ENCODE measurements around the gene TTLL13.

TTLL13 gene

GRCh38 chr15:90209591-90209990 is 39.8 kb upstream of the TTLL13 start:
- TF ChIP-seq CTCF (IDR thresholded peaks at IDR 0.05; ENCODE audit: low read depth, low read length), result no peak
- Histone ChIP-seq H3K4me3 (ENCODE audit: low read depth, low read length) (no peak overlapping the region), H3K9me3 (ENCODE audit: severe bottlenecking) (no peaks in the 10 kb centered on the region), H3K27me3 (ENCODE audit: insufficient read depth, low read depth, severe bottlenecking) (no peaks in the 10 kb centered on the region), H3K27ac (no peak overlapping the region), H3K36me3 (peaks cover 82% of the 10 kb centered on the region)
- no peak for DNase-seq

GRCh38 chr15:90210593-90210992 is 38.8 kb upstream of the TTLL13 start:
- no peaks in the 10 kb centered on the region for H3K27me3 ChIP-seq (ENCODE audit: insufficient read depth, low read depth, severe bottlenecking)
- TF ChIP-seq CTCF (IDR thresholded peaks at IDR 0.05; ENCODE audit: low read depth, low read length), result no peak
- no peak overlapping the region for H3K27ac ChIP-seq
- DNase-seq, result no peak
- H3K36me3 ChIP-seq, result peaks cover 82% of the 10 kb centered on the region
- H3K9me3 ChIP-seq (ENCODE audit: severe bottlenecking), result no peaks in the 10 kb centered on the region
- H3K4me3 ChIP-seq (ENCODE audit: low read depth, low read length), result no peak overlapping the region

GRCh38 chr15:90211009-90211408 is 38.3 kb upstream of the TTLL13 start:
- peaks cover 80% of the 10 kb centered on the region for H3K36me3 ChIP-seq
- H3K4me3 ChIP-seq (ENCODE audit: low read depth, low read length), result no peak overlapping the region
- TF ChIP-seq CTCF (IDR thresholded peaks at IDR 0.05; ENCODE audit: low read depth, low read length), result no peak
- H3K9me3 ChIP-seq (ENCODE audit: severe bottlenecking), result no peaks in the 10 kb centered on the region
- no peaks in the 10 kb centered on the region for H3K27me3 ChIP-seq (ENCODE audit: insufficient read depth, low read depth, severe bottlenecking)
- DNase-seq, result no peak
- no peak overlapping the region for H3K27ac ChIP-seq

GRCh38 chr15:90211440-90212143 is 37.8 kb upstream of the TTLL13 start:
- Histone ChIP-seq H3K27me3 (ENCODE audit: insufficient read depth, low read depth, severe bottlenecking) (no peaks in the 10 kb centered on the region), H3K36me3 (peaks cover 79% of the 10 kb centered on the region), H3K27ac (no peak overlapping the region; the same call in 1 of the 2 replicates), H3K9me3 (ENCODE audit: severe bottlenecking) (no peaks in the 10 kb centered on the region), H3K4me3 (ENCODE audit: low read depth, low read length) (no peak overlapping the region)
- no peak for DNase-seq
- no peak for TF ChIP-seq CTCF (IDR thresholded peaks at IDR 0.05; ENCODE audit: low read depth, low read length)

- no peaks in the 10 kb centered on the region for H3K9me3 ChIP-seq (ENCODE audit: severe bottlenecking)
- H3K27me3 ChIP-seq (ENCODE audit: insufficient read depth, low read depth, severe bottlenecking), result no peaks in the 10 kb centered on the region
- no peak for TF ChIP-seq CTCF (IDR thresholded peaks at IDR 0.05; ENCODE audit: low read depth, low read length)
- no peak for DNase-seq
- H3K27ac ChIP-seq, result peak overlapping the region; percentile 75
- no peak overlapping the region for H3K4me3 ChIP-seq (ENCODE audit: low read depth, low read length)
- peaks cover 78% of the 10 kb centered on the region for H3K36me3 ChIP-seq
Observed at GRCh38 chr15:90212221-90213098, 36.9 kb upstream of the TTLL13 start.
